ENCODE measurements around the gene PCDHGB3.
"Not testable (repeated sequence)": the region's sequence is repeated elsewhere in the genome, so short reads cannot be mapped to it uniquely, and the experiment has no call there.

DNA sequence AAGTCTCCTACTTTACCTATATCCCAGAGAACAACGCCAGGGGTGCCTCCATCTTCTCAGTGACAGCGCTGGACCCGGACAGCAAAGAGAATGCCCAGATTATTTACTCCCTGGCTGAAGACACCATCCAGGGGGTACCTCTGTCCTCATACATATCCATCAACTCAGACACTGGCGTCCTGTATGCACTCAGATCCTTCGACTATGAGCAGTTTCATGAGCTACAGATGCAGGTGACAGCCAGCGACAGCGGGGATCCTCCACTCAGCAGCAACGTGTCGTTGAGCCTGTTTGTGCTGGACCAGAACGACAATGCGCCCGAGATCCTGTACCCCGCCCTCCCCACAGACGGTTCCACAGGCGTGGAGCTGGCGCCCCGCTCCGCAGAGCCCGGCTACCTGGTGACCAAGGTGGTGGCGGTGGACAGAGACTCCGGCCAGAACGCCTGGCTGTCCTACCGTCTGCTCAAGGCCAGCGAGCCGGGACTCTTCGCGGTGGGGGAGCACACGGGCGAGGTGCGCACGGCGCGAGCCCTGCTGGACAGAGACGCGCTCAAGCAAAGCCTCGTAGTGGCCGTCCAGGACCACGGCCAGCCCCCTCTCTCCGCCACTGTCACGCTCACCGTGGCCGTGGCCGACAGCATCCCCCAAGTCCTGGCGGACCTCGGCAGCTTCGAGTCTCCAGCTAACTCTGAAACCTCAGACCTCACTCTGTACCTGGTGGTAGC is 44.7 kb downstream of the PCDHGB3 start:
- not testable (repeated sequence) for TF ChIP-seq CTCF, POLR2A (IDR thresholded peaks at IDR 0.05)

Data from thyroid gland (tissue), 4 donors.